Endothelial cell of umbilical vein (primary cell): ENCODE data around the gene LAMC3. TPM values are rescaled to one million over a fixed set of nuclear protein-coding genes. Genes with fewer than 3 reads are reported as not detected.

Experiments used
- BruUV-seq: library from RNA; stranded (reverse); fragments of 400-500 nt; replicated peaks from 2 replicates; lab custom pipeline; 2021; lab: Mats Ljungman, UMichigan
- CTCF ChIA-PET: fragments of 300-600, 350-600 bp; sonication (Branson Sonifier 250); formaldehyde crosslinking; loops from one replicate; lab custom pipeline; 2021; ENCODE audit warnings: antibody characterized with exemption, inconsistent platforms; lab: Charles Lee
- POLR2A ChIA-PET: fragments of 300-600, 350-600 bp; sonication (Branson Sonifier 250); formaldehyde crosslinking; loops from one replicate; lab custom pipeline; 2021; ENCODE audit warnings: antibody characterized with exemption, inconsistent platforms; lab: Charles Lee
- DNase-seq: peaks from one replicate; pipeline ENCODE4 v3.0.0-alpha.2; 2011; ENCODE audit warnings: low read depth, low spot score
- FAIRE-seq: peaks from 2 replicates; lab custom pipeline; 2011; peaks lifted over from hg19 to GRCh38; lab: Jason Lieb, UNC
- H2AFZ ChIP-seq: 2 replicates; pipeline ENCODE4 v1.6.0; 2012; ENCODE audit warnings: low read depth, low read length, control low read depth, inconsistent platforms
- H3K27ac ChIP-seq: 2 replicates; pipeline ENCODE4 v1.5.1; 2011; ENCODE audit warnings: low read depth, mild to moderate bottlenecking, control low read depth, low read length, moderate library complexity; ENCODE audit not compliant: insufficient read depth
- H3K27me3 ChIP-seq, 2 experiments: 2 replicates each; pipeline versions ENCODE4 v1.6.0 to v1.6.1; 2011; ENCODE audit warnings: low read length in 2 of 2, mixed read lengths in 1 of 2; ENCODE audit not compliant: control insufficient read depth in 2 of 2, insufficient read depth in 2 of 2
- H3K36me3 ChIP-seq, 2 experiments: 2 replicates in 1 of 2; 3 replicates in 1 of 2; pipeline ENCODE4 v1.5.1; 2011; ENCODE audit warnings: low read length in 2 of 2, mild to moderate bottlenecking in 1 of 2, moderate library complexity in 1 of 2; ENCODE audit not compliant: control insufficient read depth in 2 of 2, insufficient read depth in 2 of 2; ENCODE audit errors: extremely low read depth in 1 of 2
- H3K4me1 ChIP-seq: 3 replicates; pipeline ENCODE4 v1.5.1; 2011; ENCODE audit warnings: mild to moderate bottlenecking, low read length; ENCODE audit not compliant: control insufficient read depth, insufficient read depth; ENCODE audit errors: extremely low read depth
- H3K4me2 ChIP-seq: 2 replicates; pipeline ENCODE4 v1.6.1; 2011; ENCODE audit warnings: low read length, control low read depth, mixed read lengths; ENCODE audit not compliant: insufficient read depth
- H3K4me3 ChIP-seq, 3 experiments: fragments of 200-600 bp in 1 of 3; sonication (generic), shearing (Covaris generic) in 1 of 3; replicated peaks in 1 of 3; 2 replicates each; pipeline ENCODE4 v1.5.1; 2011 to 2016; ENCODE audit warnings: control low read depth in 3 of 3, low read length in 3 of 3, mild to moderate bottlenecking in 2 of 3, inconsistent platforms in 1 of 3, low read depth in 1 of 3, moderate library complexity in 1 of 3; ENCODE audit not compliant: insufficient read depth in 1 of 3
- H3K79me2 ChIP-seq: 2 replicates; pipeline ENCODE4 v1.6.0; 2012; ENCODE audit warnings: low read length, inconsistent platforms; ENCODE audit not compliant: control insufficient read depth, insufficient read depth
- H3K9ac ChIP-seq: replicated peaks from 2 replicates; pipeline ENCODE3; 2011; ENCODE audit warnings: low read length, control low read depth; ENCODE audit not compliant: insufficient read depth; ENCODE audit errors: extremely low read depth
- H3K9me1 ChIP-seq: replicated peaks from 3 replicates; pipeline ENCODE4 v1.6.0; 2011; ENCODE audit warnings: mild to moderate bottlenecking, low read length; ENCODE audit not compliant: control insufficient read depth, insufficient read depth; ENCODE audit errors: extremely low read depth
- H3K9me3 ChIP-seq: replicated peaks from 2 replicates; pipeline ENCODE4 v1.5.1; 2012; ENCODE audit warnings: low read length, inconsistent platforms; ENCODE audit not compliant: control insufficient read depth, insufficient read depth
- H4K20me1 ChIP-seq: replicated peaks from 2 replicates; pipeline ENCODE3; 2011; ENCODE audit warnings: mild to moderate bottlenecking, low read length; ENCODE audit not compliant: control insufficient read depth, insufficient read depth; ENCODE audit errors: extremely low read depth
- CTCF ChIP-seq, 2 donors: IDR thresholded peaks; 1 replicate in 1 of 2; 2 replicates in 1 of 2; pipeline ENCODE4 v1.5.1; 2011; ENCODE audit warnings: low read length in 2 of 2, mild to moderate bottlenecking in 2 of 2, moderate library complexity in 2 of 2, control low read depth in 1 of 2, inconsistent platforms in 1 of 2, low read depth in 1 of 2; ENCODE audit not compliant: insufficient read depth in 1 of 2; ENCODE audit errors: extremely low read depth in 1 of 2
- EZH2 ChIP-seq: IDR thresholded peaks from 2 replicates; pipeline ENCODE4 v1.6.1; 2012; ENCODE audit warnings: borderline replicate concordance, low read depth, mild to moderate bottlenecking, moderate library complexity, low read length, inconsistent platforms; ENCODE audit not compliant: severe bottlenecking
- FOS ChIP-seq: IDR thresholded peaks from 2 replicates; pipeline ENCODE4 v1.6.1; 2011; ENCODE audit warnings: mild to moderate bottlenecking, low read length, moderate library complexity, borderline replicate concordance; ENCODE audit not compliant: insufficient read depth
- GATA2 ChIP-seq: IDR thresholded peaks from 2 replicates; pipeline ENCODE4 v1.7.0; 2011; ENCODE audit warnings: low read depth, mild to moderate bottlenecking, moderate library complexity, mixed read lengths, low read length; ENCODE audit not compliant: insufficient read length, insufficient read depth
- JUN ChIP-seq: IDR thresholded peaks from 2 replicates; pipeline ENCODE4 v1.6.1; 2011; ENCODE audit warnings: borderline replicate concordance, low read depth; ENCODE audit not compliant: insufficient read length, insufficient read depth
- MYC ChIP-seq: IDR thresholded peaks from one replicate; pipeline ENCODE4 v1.6.1; 2011; ENCODE audit warnings: mild to moderate bottlenecking, low read depth, low read length
- POLR2A ChIP-seq: IDR thresholded peaks from 2 replicates; pipeline ENCODE4 v1.6.1; 2012; ENCODE audit warnings: low read depth, mild to moderate bottlenecking, control low read depth, low read length
- POLR2AphosphoS5 ChIP-seq: IDR thresholded peaks from 2 replicates; pipeline ENCODE4 v1.6.1; 2012; ENCODE audit warnings: low read depth, mild to moderate bottlenecking, control low read depth, low read length, moderate library complexity; ENCODE audit not compliant: insufficient read depth
- dilution Hi-C: fragments of 300-500 bp; cut with MboI; formaldehyde crosslinking; loops from one replicate; pipeline ENCODE4 v1.15.0; 2019; ENCODE audit warnings: low sequenced_read_pairs; ENCODE audit not compliant: extremely low pct_ligation_motif_present
- intact Hi-C: fragments of 100-400 bp; cut with micrococcal nuclease; formaldehyde crosslinking; loops from one replicate; pipeline ENCODE4 v1.10.0; 2022
- polyA plus RNA-seq, 4 experiments: library from polyadenylated mRNA; depleted of rRNA in 3 of 4; stranded (reverse) in 3 of 4; unstranded in 1 of 4; fragments of >200 nt; gene quantifications; 2 replicates each; pipeline versions ENCODE4 v1.2.1 to v1.2.3, GENCODE V29; 2011 to 2012; ENCODE audit warnings: missing spikeins in 1 of 4
- total RNA-seq: library from RNA; stranded (reverse); gene quantifications from 2 replicates; pipeline ENCODE4 v1.2.3, GENCODE V29; 2021
- TF ChIP-seq, protein P1 (sequence below): IDR thresholded peaks from 2 replicates; pipeline ENCODE4 v1.6.1; 2011; ENCODE audit not compliant: insufficient read depth, insufficient read length

The LAMC3 gene
- total and polyA plus RNA-seq, 2 donors (not counting 3 experiments of a cell fraction or from before 2014, with no cell fraction given), result 0.18 to 0.38 TPM

- Histone ChIP-seq H3K4me2 (peak overlapping the region; percentile 54), H3K27me3 (peaks cover 8 to 14% of the 10 kb centered on the region in 2 experiments), H3K9ac (no peak overlapping the region), H2AFZ (no peak overlapping the region), H4K20me1 (no peaks in the 10 kb centered on the region), H3K27ac (no peak overlapping the region), H3K4me1 (peaks cover 5% of the 10 kb centered on the region), H3K9me1 (no peaks in the 10 kb centered on the region), H3K79me2 (no peaks in the 10 kb centered on the region), H3K36me3 (no peaks in the 10 kb centered on the region), H3K9me3 (no peaks in the 10 kb centered on the region), H3K4me3 (peak overlapping the region in 2 of 3 experiments; percentile 46 to 61)
- ChIA-PET POLR2A (no interaction called here), CTCF (interaction anchor here (1.4 to 2.7 kb wide), 6 partner anchors 8 to 44 kb away, joined by 3 to 15 read pairs (median 7); partner anchors contain the start of gene NUP214)
- dilution Hi-C loops (no loop called here), intact Hi-C loops (no loop called here)
- BruUV-seq, result TSS peak; percentile 35
- FAIRE-seq (no peak), DNase-seq (no peak)
- TF ChIP-seq CTCF (IDR thresholded peaks at IDR 0.05; ENCODE audit: extremely low read depth in 1 of 2, insufficient read depth in 1 of 2, low read depth in 1 of 2, low read length in 2 of 2), result no peak
- TF ChIP-seq JUN, result no peak
- TF ChIP-seq EZH2, result no peak
- TF ChIP-seq GATA2, result no peak
- no peak for TF ChIP-seq MYC
- TF ChIP-seq FOS, result no peak
- TF ChIP-seq POLR2AphosphoS5, result no peak
- TF ChIP-seq POLR2A, result no peak
- TF ChIP-seq, protein P1, sequence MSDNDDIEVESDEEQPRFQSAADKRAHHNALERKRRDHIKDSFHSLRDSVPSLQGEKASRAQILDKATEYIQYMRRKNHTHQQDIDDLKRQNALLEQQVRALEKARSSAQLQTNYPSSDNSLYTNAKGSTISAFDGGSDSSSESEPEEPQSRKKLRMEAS, result no peak
These were observed 88.4 kb downstream of the LAMC3 start for GRCh38 chr9:131097126-131097947.
